Measurements from ENCODE around the gene SMAD7.

SMAD7 gene

DNA sequence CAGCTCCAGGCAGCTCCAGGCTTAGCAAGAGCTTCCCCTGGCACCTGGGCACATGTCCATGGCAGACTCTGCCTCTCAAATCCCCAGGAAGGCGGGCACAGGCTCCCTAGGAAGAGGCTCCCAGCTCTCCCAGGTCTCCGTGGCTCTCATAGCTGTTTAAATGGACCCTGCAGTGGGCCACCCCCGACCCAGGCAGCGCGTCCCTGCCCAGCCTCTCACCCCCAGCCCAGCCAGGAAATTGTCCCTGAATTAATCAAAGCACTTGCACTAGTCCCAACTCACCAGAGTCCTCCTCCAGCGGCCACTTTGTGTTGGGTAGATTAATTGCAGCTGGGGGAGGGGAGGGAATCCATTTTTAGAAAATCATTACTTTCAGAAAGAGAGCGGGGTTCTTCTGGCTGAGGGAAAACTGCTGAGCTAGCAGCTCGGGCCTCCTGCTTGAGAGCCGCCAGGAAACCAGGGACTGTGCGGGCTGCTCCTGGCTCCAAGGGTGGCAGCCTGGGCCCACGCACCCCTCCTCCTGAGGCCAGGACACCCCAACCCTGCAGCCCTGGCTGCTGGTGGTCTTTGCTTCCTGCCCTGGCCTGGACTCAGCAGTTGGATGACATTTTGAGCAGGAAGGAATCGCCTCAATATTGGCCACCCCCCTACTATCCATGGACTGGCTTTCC, 36.0 kb downstream of the SMAD7 start:
- no peak for DNase-seq (ENCODE audit: low spot score)

DNA sequence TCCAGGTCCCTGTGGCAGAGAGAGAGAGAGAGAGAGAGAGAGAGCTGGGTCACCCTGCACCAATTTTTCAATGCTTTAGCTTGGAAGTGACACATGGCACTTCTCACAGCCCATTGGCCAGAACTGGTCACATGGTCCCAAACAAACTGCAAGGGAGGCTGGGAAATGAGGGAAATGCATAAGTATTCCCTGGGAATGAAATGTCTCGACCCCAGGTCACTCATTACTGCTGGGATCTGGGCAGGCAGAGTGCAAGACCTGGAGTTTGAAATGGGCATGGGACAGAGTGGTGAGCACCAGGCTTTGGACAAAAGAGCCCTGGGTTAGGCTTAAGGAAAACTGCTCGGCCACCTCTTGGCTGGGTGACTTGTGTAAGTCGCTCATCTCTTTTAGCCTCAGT, 37.0 kb downstream of the SMAD7 start:
- DNase-seq (ENCODE audit: low spot score), result no peak

DNA sequence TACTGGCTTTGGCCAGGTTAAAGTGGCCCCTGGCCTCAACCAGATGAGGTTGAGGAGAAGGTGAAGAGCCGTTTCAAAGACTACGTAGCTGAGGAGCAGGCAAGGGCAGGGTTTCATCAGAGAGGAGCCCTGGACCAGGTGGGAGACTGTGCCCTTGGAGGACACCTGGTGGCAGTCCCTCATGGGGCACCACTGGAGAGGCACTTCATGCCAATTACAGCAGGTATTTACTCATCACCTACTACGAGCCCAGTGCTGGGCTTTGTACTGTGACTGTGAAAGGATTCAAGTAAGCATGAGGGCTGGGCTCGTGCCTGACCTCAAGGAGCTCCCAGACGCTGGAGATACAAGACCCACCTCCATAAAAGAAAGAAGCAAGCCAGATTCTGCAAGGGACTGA, 37.6 kb downstream of the SMAD7 start:
- no peak for DNase-seq (ENCODE audit: low spot score)

DNA sequence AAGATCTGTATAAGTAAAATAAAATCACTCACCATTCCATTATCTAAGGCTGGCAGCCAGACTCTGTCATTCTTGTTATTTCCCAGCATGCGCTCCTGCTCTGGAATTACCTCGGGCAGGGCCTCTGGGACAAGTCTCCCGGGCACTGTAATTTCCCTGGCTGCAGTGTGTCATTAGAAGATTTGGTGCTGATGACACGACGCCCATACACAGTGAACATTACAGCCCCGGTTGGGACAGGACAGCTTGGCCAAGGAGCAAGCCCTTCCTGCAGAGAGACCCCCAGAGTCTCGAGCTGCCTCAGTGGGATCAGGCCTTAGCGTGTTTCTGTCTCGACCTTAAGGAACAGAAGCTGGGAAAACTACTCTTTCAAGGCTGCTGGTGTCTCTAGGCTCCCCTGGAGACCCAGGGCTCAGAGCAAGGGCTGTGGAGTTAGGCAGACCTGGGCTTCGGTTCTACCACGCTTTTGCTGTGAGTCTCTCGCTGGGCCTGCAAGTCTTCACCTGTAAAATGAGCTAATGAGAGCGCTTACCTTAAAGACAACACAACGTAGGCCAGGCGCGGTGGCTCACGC, 39.7 kb downstream of the SMAD7 start:
- no peak for DNase-seq (ENCODE audit: low spot score)

DNA sequence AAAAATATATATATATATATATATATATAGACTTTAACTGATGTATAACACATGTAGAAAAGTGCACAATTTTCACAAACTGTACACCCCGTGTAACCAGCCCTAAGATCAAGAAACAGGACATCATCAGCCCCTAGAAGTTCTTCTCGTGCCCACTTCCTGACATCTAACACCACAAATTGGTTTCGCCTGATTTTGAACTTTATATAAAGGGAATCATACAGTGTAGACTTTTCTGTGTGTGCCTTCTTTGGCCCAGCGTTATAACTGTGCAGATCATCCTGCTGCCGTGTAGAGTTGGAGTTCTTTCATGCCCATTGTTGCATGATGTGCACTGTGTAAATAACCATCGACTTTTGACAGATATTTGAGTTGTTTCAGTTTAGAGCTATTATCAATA, 41.0 kb downstream of the SMAD7 start:
- no peak for DNase-seq (ENCODE audit: low spot score)

DNA sequence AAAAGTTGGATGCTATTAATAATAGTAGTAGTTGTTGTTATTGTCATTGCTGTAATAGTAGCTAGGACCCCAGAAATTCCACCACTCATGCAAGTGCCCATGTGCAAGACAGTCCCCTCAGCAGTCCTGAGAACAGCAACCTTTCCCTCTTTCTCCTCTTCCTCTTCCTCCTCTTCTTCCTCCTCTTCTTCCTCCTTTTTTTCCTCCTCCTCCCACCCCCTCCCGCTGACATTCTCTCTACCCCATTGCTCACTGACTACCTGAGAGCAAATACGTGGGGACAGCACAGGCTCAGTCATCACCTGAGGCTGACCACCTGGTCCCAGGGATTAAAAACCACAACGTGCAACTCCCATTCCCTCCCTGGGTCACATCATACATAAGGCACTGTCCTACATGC, 41.8 kb downstream of the SMAD7 start:
- DNase-seq (ENCODE audit: low spot score), result no peak

DNA sequence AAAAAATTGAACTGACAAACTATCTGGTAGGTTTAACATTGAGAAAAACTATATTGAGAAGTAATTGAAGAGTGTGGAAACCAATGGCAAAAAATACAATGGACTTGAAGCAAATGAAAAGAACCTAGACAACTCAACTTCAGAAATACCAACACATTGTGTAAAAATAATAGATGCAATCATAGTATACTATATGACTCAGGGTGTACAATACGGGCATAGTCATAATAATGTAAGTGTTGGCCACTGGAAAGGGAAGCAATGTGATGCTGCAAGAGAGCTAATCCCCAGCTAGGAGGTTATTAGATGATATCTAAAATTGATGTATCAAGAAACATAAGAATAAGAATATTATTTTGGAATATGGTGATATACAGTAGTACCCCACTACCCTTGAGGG, 45.3 kb downstream of the SMAD7 start:
- no peak for DNase-seq (ENCODE audit: low spot score)

DNA sequence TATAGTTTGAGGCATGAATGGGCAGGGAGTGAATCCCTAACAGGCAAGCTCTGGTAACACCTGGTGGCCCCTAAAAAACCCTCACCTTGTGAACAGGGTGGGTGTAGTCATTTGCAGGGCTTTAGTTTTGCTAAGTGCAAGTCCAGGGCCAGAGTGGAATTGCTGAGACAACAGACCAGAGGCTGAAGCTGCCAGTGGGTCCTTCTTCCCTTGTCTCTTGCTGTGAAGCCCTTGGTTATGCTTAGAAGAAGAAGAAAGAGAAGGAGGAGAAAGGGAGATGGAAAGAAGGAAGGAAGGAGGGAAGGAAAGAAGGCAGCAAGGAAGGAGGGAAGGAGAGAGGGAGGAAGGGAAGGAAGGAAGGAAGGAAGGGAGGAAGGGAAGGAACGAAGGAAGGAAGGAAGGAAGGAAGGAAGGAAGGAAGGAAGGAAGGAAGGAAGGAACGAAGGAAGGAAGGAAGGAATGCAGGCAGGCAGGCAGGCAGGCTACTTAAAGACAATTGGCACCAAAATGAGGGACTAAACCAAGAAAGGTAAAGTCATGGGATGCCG, 45.8 kb downstream of the SMAD7 start:
- DNase-seq (ENCODE audit: low spot score), result no peak

DNA sequence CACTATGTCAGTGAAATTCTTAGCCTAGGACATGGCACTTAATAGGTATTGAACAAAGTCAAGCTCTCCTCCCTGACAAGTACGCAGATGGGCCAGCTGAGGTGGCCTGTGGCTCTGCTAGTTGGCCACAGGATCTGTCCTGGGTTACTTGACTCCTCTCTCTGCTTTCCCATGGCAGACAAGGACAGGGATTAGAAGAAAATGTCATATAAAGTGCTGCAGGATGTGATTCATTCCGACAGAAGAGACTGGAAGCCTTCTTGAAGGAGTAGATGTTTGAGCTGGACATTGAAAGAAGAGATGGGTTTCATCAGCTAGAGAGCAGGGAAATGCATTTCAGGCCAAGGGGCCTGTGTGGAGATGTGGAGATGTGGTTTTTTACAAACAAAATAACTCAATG, 46.7 kb downstream of the SMAD7 start:
- DNase-seq (ENCODE audit: low spot score), result no peak

DNA sequence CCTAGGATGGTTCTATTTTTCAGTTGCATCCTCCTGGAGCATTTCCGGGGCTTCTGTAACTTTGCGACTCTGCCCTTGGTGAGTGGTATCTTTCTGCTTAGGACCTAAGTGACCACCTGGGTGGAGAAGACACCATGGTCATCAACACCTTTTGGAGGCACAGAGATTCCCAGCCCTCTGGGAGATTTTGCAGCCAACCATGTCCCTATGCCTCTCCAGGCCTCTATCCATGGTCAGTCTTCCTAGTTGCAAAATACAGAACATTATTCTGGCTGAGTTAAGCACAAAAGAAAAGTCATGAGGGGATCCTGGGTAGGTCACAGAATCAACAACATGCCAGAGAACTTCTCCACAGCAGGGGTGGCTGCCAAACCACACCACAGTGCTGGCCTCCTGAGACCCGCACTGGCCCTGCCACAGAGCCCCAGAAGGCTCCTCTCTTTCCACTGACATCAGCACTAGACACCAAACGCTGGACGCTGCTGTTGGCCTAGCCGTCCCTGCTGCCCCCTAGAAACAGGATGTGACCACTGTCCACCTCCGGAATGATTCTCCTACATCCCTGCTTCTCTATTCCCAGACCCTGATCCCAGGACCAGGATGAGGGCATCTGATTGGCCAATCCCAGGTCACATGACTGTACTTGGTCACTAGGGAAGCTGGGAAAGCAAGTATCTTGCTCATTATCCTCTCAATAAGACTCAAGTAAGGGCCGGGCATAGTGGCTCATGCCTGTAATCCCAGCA, 47.7 kb downstream of the SMAD7 start:
- peak; percentile 40 for DNase-seq (ENCODE audit: low spot score)

DNA sequence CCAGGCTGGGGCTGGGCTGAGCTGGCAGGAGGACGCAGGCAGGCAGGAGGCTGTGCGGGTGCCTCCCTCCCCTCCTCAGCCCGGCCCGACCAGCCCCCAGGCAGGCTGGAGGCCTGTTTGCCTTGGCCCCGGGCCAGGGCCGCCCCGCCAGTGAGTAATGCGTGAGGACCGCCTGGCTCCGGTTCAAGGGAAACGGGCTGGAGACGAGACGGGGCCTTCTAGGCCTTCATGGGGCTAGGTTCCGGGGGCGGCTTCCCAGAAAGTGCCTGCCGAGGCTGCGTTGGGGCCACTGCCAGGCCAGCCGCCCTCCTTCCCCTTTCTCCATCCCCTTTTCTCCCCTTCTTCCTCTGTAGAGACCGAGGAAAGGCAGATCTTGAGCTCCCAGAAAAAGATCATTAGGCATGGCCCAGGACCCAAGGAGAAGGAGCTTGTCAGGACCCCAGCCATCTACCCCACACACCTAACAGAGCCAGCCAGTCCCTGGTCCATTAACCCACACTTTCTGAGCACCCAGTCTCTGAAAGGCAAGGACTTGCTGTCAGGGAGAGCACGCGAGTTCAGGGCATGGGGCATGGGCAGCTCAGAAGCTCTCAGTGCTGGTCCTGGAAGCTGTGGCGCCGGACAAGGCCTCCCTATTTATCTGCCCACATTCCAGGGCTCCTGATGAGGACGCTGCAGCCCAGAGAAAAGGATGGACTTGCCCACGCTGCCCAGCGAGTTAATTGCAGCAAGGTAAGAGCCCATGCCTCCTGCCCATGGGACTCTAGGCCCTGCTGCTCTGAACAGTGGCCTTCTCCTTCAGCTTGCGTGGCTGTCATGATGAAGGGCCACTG, 48.5 kb downstream of the SMAD7 start:
- DNase-seq (ENCODE audit: low spot score), result peak; percentile 95

DNA sequence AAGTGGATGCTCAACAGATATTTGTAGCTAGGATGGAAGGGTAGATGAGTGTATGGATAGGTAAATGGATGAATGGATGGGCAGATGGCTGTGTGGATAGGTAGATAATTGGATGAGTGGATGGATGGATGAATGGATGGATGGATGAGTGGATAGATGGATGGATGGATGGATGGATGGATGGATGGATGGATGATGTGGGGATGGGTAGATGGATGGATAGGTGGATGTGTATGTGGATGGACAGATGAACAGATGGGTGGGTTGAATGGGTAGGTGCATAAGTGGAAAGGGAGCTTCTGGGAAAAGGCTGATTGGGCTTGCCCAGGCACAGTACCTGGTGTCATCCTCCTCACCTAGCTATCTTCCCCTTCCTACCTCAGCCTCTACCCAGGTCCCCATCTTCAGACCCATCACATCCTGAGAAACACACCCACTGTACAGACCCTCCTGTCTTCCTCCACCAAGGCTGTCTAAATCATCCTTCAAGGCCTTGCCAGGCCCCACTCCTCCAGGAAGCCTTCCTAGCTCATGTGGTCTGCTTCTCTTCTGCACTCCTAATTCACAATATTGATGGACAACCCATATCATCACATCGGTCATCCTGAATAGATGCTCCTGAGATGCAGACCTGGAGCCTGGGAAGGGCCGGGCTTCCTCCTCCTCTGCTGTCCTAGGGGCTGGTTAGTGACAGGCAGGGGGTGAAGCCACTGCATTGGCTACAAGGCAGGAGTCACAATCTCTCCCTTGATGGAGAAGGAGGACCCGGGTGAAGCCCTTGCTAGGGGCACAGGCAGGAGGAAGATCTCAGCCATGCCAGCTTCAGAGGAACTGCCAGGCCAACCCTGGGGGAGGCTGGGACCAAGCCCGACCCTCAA, 49.4 kb downstream of the SMAD7 start:
- no peak for DNase-seq (ENCODE audit: low spot score)

DNA sequence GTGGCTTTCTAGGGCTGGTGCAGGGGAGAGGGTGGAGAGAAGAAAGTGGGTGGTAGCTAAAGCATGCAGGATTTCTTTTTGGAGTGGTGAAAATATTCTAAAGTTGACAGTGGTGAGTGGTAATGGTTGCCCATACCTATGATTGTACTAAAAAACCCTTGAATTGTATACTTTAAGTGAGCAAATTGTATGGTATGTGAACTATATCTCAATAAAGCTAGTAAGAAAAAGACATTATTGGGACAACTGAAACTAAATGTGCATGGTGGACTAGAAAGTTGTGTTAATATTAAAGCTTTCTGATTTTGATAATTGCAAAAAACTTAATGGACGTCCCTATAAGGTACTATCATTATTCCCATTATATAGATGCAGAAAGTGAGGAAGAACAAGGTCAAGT, 50.3 kb downstream of the SMAD7 start:
- no peak for DNase-seq (ENCODE audit: low spot score)

DNA sequence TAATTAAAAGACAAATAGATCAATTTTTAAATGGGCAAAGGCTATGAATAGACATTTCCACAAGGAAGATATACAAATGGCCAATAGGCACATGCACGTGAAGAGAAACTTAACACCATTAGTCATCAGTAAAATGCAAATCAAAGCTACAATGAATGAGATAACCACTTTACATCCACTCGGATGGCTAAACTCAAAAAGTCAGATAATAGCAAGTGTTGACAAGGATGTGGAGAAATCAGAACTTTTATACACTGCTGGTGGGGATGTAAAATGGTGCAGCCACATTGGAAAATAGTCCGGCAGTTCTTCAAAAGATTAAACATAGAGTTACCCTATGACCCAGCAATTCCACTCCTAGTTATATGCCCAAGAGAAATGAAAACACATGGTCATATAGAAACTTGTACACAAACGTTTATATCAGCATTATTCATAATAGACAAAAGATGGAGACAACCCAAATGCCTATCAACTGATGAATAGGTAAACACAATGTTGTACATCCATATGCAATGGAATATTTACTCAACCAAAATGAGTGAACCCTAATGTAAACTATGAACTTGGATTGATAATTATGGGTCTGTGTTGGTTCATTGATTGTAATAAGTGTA, 51.1 kb downstream of the SMAD7 start:
- DNase-seq (ENCODE audit: low spot score), result no peak

DNA sequence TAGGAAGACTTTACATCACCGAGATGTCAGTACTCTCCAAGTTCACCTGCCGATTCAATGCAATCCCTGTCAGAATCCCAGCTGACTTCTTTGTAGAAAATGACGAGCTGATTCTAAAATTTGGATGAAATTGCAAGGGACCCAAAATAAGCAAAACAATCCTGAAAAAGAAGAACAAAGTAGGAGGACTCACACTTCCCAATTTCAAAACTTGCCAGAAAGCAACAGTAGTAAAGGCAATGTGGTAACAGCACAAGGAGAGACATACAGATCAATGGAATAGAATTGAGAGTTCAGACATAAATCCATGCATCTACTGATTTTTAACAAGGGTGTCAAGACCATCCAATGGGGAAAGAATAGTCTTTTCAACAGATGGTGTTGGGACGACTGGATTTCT, 52.2 kb downstream of the SMAD7 start:
- DNase-seq (ENCODE audit: low spot score), result no peak

DNA sequence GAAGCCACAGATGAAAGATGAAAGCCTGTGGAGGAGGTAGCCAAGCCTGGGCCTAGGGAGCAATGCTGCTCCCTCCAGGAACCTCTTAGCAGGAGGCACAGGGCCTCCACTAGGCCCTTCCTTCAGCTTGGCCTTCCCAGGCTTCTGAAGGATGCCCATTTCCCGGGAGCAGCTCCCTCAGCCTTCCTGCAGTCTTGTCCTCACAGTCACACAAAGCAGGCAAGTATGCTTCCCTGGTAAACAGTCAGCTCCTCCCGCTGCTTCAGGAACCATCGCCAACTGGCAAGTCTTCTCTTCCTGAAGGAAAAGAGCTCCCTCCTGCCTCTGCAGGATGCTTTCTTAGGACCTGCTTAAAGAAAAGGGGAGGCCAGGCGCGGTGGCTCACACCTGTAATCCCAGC, 53.2 kb downstream of the SMAD7 start:
- peak; percentile 49 for DNase-seq (ENCODE audit: low spot score)

DNA sequence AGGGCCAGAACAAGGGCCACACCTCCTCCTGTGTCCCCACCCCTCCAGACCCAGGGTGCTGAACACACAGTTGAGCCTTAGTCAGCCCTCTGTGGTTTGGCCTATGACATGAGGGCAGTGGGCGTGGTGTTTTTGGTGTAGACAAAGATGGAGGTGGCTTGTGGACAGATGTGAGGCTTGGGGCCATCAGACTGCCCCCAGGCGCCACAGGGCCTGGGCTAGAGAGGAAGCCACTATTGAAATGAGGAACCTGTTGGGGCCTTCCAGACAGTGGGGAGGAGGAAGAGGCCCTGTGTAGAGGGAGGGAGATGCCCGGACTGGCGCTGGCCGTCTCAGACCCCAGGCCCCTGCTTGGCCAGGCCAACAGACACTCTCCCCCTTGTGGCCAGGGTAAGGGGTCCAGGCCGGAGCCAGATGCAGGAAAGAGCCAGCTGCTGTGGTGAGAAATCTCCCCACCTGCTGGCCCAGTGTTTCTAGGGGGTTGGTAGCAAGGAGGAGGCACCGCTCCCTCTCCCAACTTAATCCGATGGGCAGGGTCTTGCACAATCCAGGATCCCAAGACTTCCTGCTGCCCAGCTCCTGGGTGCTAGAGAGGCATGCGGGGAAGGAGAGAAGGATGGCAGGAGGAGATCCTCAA, 53.8 kb downstream of the SMAD7 start:
- peak; percentile 53 for DNase-seq (ENCODE audit: low spot score)

DNA sequence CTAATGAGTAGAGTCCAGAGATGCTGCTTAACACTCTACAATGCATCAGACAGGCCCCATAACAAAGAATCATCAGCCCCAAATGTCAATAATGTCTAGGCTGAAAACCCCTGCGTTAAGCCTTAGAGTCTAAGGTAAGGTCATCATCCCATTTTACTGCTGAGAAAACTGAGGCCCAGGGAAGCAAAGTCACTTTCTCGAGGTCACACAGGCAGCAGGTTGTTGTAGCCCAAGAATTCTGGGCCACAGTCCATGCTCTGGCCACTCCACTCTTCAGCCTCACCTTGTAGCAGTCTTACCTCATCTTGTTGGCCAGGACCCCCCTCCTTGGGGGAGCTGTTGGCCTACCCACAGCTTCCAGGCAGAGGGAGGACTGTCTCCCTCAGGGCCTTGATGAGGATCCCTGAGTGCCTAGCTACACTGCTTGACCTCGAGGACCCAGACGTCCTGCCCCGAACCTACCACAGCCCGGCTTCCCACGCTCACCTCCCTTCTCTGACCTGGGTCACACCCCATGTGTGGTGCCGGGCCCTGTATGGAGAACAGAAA, 54.4 kb downstream of the SMAD7 start:
- no peak for DNase-seq (ENCODE audit: low spot score)

DNA sequence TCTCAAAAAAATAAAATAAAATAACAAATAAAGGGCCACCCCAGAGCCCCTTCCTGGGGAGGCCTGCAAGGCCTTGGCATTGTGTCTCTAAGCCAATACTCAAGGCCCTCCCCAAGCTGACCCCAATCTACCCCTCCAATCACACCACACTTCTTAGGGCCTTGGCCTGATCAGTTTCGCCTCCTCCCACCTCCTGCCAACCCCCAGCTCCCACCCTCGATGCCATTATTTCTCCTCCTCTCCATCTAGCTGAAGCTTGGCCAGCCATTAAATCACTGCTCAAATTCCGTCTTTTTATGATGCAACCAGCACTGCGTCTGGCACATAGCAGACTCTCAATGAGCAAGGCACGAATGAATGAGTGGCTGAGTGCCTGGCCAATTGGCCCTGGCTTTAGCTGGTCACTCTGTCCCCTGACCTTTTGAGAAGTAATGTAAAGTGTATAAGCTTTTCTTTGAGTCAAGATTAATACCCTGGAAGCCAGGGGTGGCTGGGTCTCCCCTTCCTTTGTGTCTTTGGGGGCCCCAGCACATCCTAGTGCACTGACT, 55.9 kb downstream of the SMAD7 start:
- no peak for DNase-seq (ENCODE audit: low spot score)

Data from GM03348 (cell line).